H1 (cell line): ENCODE results near the gene PHLDA3.

ENCODE experiments used
- CEBPB ChIP-seq: IDR thresholded peaks from 2 replicates; pipeline ENCODE4 v1.6.1; 2012; ENCODE audit warnings: low read depth, low read length
- EZH2 ChIP-seq: fragments of 200-600 bp; sonication (generic); IDR thresholded peaks from 2 replicates; pipeline ENCODE4 v1.7.1; 2012; ENCODE audit warnings: low read depth, mild to moderate bottlenecking, moderate library complexity, low read length, inconsistent platforms; ENCODE audit not compliant: severe bottlenecking
- GTF2F1 ChIP-seq: IDR thresholded peaks from 2 replicates; pipeline ENCODE4 v1.6.1; 2012; ENCODE audit warnings: low read depth, low read length, improper control_type of control experiment, borderline replicate concordance
- KDM5A ChIP-seq: fragments of 200-600 bp; IDR thresholded peaks from 2 replicates; pipeline ENCODE4 v1.7.1; 2012; ENCODE audit warnings: mild to moderate bottlenecking, low read length, inconsistent platforms, mixed read lengths
- POLR2A ChIP-seq, 2 experiments: IDR thresholded peaks; 1 replicate in 1 of 2; 2 replicates in 1 of 2; pipeline ENCODE4 v1.6.1; 2011; ENCODE audit warnings: low read depth in 2 of 2, low read length in 2 of 2, mild to moderate bottlenecking in 2 of 2; ENCODE audit errors: control extremely low read depth in 1 of 2
- POLR2AphosphoS5 ChIP-seq: IDR thresholded peaks from 2 replicates; pipeline ENCODE4 v1.6.1; 2011; ENCODE audit warnings: low read depth, low read length
- SAP30 ChIP-seq: fragments of 300-600 bp; sonication (generic); IDR thresholded peaks from 2 replicates; pipeline ENCODE4 v1.7.1; 2012; ENCODE audit warnings: low read length, moderate library complexity, mild to moderate bottlenecking, inconsistent platforms; ENCODE audit not compliant: insufficient read depth, insufficient replicate concordance
- SIN3A ChIP-seq, 2 experiments: IDR thresholded peaks in 1 of 2; conservative IDR thresholded peaks in 1 of 2; 2 replicates each; pipeline ENCODE4 v1.6.1; 2011 to 2012; ENCODE audit warnings: low read length in 2 of 2, improper control_type of control experiment in 1 of 2, low read depth in 1 of 2, mild to moderate bottlenecking in 1 of 2
- TBP ChIP-seq: IDR thresholded peaks from 2 replicates; pipeline ENCODE4 v1.6.1; 2011; ENCODE audit warnings: low read depth, low read length, improper control_type of control experiment
- TEAD4 ChIP-seq: IDR thresholded peaks from 2 replicates; pipeline ENCODE4 v1.6.1; 2012; ENCODE audit warnings: low read depth, low read length, inconsistent platforms, mixed read lengths
- YY1 ChIP-seq: IDR thresholded peaks from 2 replicates; pipeline ENCODE4 v1.6.1; 2011; ENCODE audit warnings: low read depth, mild to moderate bottlenecking, low read length
- ZNF274 ChIP-seq: IDR thresholded peaks from 2 replicates; pipeline ENCODE4 v1.7.0; 2012; ENCODE audit warnings: low read length, borderline replicate concordance; ENCODE audit errors: extremely low read depth
- TF ChIP-seq, protein P1 (sequence below), 3 experiments: IDR thresholded peaks; 1 replicate in 2 of 3; 2 replicates in 1 of 3; pipeline versions ENCODE4 v1.5.1 to v1.6.1; 2011; ENCODE audit warnings: low read length in 3 of 3, mild to moderate bottlenecking in 3 of 3, inconsistent platforms in 2 of 3, low read depth in 1 of 3, moderate library complexity in 1 of 3; ENCODE audit not compliant: insufficient read depth in 1 of 3; ENCODE audit errors: control extremely low read depth in 1 of 3
- TF ChIP-seq, protein P2 (sequence below): IDR thresholded peaks from 2 replicates; pipeline ENCODE4 v1.6.1; 2011; ENCODE audit warnings: low read length, improper control_type of control experiment

GRCh38 chr1:201429736-201430501 is 39.1 kb downstream of the PHLDA3 start:
- TF ChIP-seq EZH2 (no peak), KDM5A (no peak), TBP (no peak), SIN3A (conservative IDR thresholded peaks at IDR 0.05 in 1 of 2, IDR thresholded peaks at IDR 0.05 in 1 of 2; ENCODE audit: low read depth in 1 of 2, low read length in 2 of 2) (no peak), ZNF274 (no peak), POLR2A (IDR thresholded peaks at IDR 0.05; ENCODE audit: control extremely low read depth in 1 of 2, low read depth in 2 of 2, low read length in 2 of 2) (no peak), GTF2F1 (no peak), TEAD4 (no peak), YY1 (no peak), SAP30 (no peak), CEBPB (no peak), POLR2AphosphoS5 (no peak)
- TF ChIP-seq, protein P1, sequence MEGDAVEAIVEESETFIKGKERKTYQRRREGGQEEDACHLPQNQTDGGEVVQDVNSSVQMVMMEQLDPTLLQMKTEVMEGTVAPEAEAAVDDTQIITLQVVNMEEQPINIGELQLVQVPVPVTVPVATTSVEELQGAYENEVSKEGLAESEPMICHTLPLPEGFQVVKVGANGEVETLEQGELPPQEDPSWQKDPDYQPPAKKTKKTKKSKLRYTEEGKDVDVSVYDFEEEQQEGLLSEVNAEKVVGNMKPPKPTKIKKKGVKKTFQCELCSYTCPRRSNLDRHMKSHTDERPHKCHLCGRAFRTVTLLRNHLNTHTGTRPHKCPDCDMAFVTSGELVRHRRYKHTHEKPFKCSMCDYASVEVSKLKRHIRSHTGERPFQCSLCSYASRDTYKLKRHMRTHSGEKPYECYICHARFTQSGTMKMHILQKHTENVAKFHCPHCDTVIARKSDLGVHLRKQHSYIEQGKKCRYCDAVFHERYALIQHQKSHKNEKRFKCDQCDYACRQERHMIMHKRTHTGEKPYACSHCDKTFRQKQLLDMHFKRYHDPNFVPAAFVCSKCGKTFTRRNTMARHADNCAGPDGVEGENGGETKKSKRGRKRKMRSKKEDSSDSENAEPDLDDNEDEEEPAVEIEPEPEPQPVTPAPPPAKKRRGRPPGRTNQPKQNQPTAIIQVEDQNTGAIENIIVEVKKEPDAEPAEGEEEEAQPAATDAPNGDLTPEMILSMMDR (IDR thresholded peaks at IDR 0.05; ENCODE audit: control extremely low read depth in 1 of 3, insufficient read depth in 1 of 3, low read depth in 1 of 3, low read length in 3 of 3), result no peak
- TF ChIP-seq, protein P2, sequence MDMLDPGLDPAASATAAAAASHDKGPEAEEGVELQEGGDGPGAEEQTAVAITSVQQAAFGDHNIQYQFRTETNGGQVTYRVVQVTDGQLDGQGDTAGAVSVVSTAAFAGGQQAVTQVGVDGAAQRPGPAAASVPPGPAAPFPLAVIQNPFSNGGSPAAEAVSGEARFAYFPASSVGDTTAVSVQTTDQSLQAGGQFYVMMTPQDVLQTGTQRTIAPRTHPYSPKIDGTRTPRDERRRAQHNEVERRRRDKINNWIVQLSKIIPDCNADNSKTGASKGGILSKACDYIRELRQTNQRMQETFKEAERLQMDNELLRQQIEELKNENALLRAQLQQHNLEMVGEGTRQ, result no peak
